Skeletal muscle satellite cell (primary cell): Measurements from ENCODE around the gene EPHB1.

ENCODE experiments used
- H3K27me3 ChIP-seq: 2 replicates; pipeline ENCODE4 v1.7.0; 2013; ENCODE audit warnings: low read length; ENCODE audit not compliant: control insufficient read depth, insufficient read depth
- H3K36me3 ChIP-seq: 2 replicates; pipeline ENCODE4 v1.7.0; 2013; ENCODE audit warnings: mild to moderate bottlenecking, control low read depth, low read length; ENCODE audit not compliant: insufficient read depth
- H3K4me1 ChIP-seq: 2 replicates; pipeline ENCODE4 v1.7.0; 2013; ENCODE audit warnings: low read length; ENCODE audit not compliant: control insufficient read depth, insufficient read depth
- H3K4me2 ChIP-seq: 2 replicates; pipeline ENCODE4 v1.7.0; 2013; ENCODE audit warnings: mild to moderate bottlenecking, low read length
- H3K4me3 ChIP-seq: 2 replicates; pipeline ENCODE4 v1.7.0; 2013; ENCODE audit warnings: low read length
- H3K9ac ChIP-seq: 2 replicates; pipeline ENCODE4 v1.7.0; 2013; ENCODE audit warnings: mild to moderate bottlenecking, low read depth, low read length, moderate library complexity
- H3K9me3 ChIP-seq: replicated peaks from 2 replicates; pipeline ENCODE4 v1.7.0; 2013; ENCODE audit warnings: mild to moderate bottlenecking, control low read depth, low read length

EPHB1 gene

GRCh38 chr3:135237371-135238143, 442.5 kb downstream of the EPHB1 start:
- Histone ChIP-seq H3K36me3 (no peaks in the 10 kb centered on the region), H3K27me3 (no peaks in the 10 kb centered on the region), H3K9ac (no peak overlapping the region)

GRCh38 chr3:135238236-135238830, 443.3 kb downstream of the EPHB1 start:
- Histone ChIP-seq H3K4me2 (no peak overlapping the region), H3K36me3 (no peaks in the 10 kb centered on the region), H3K4me1 (no peaks in the 10 kb centered on the region), H3K4me3 (no peak overlapping the region), H3K9ac (no peak overlapping the region), H3K9me3 (no peaks in the 10 kb centered on the region), H3K27me3 (no peaks in the 10 kb centered on the region)

More at GRCh38 chr3:135237371-135238143, 442.5 kb downstream of the EPHB1 start:
- Histone ChIP-seq H3K9me3 (no peaks in the 10 kb centered on the region), H3K4me1 (no peaks in the 10 kb centered on the region), H3K4me2 (no peak overlapping the region), H3K4me3 (no peak overlapping the region)

- Histone ChIP-seq H3K4me2 (no peak overlapping the region), H3K4me1 (no peaks in the 10 kb centered on the region), H3K27me3 (no peaks in the 10 kb centered on the region), H3K36me3 (no peaks in the 10 kb centered on the region), H3K9ac (no peak overlapping the region), H3K4me3 (no peak overlapping the region), H3K9me3 (no peaks in the 10 kb centered on the region)
Observed at GRCh38 chr3:135238871-135239614, 444.0 kb downstream of the EPHB1 start.

- H3K9me3 ChIP-seq, result no peaks in the 10 kb centered on the region
- no peaks in the 10 kb centered on the region for H3K36me3 ChIP-seq
- no peak overlapping the region for H3K4me2 ChIP-seq
- no peak overlapping the region for H3K4me3 ChIP-seq
- no peak overlapping the region for H3K9ac ChIP-seq
- H3K4me1 ChIP-seq, result no peaks in the 10 kb centered on the region
- H3K27me3 ChIP-seq, result no peaks in the 10 kb centered on the region
Observed at GRCh38 chr3:135239615-135239884, 444.5 kb downstream of the EPHB1 start.

GRCh38 chr3:135240426-135240825, 445.4 kb downstream of the EPHB1 start:
- no peaks in the 10 kb centered on the region for H3K36me3 ChIP-seq
- no peak overlapping the region for H3K9ac ChIP-seq
- H3K4me3 ChIP-seq, result no peak overlapping the region
- H3K9me3 ChIP-seq, result no peaks in the 10 kb centered on the region
- H3K27me3 ChIP-seq, result no peaks in the 10 kb centered on the region
- no peak overlapping the region for H3K4me2 ChIP-seq
- H3K4me1 ChIP-seq, result no peaks in the 10 kb centered on the region

GRCh38 chr3:135242285-135242684, 447.2 kb downstream of the EPHB1 start:
- Histone ChIP-seq H3K4me3 (no peak overlapping the region), H3K4me2 (no peak overlapping the region), H3K27me3 (no peaks in the 10 kb centered on the region), H3K4me1 (no peaks in the 10 kb centered on the region), H3K36me3 (no peaks in the 10 kb centered on the region), H3K9ac (no peak overlapping the region), H3K9me3 (no peaks in the 10 kb centered on the region)

- no peaks in the 10 kb centered on the region for H3K36me3 ChIP-seq
- H3K9ac ChIP-seq, result no peak overlapping the region
- no peaks in the 10 kb centered on the region for H3K27me3 ChIP-seq
- H3K4me3 ChIP-seq, result no peak overlapping the region
- H3K9me3 ChIP-seq, result no peaks in the 10 kb centered on the region
- no peak overlapping the region for H3K4me2 ChIP-seq
- no peaks in the 10 kb centered on the region for H3K4me1 ChIP-seq
Observed at GRCh38 chr3:135243616-135244015, 448.6 kb downstream of the EPHB1 start.

- Histone ChIP-seq H3K4me1 (no peaks in the 10 kb centered on the region), H3K36me3 (no peaks in the 10 kb centered on the region), H3K27me3 (no peaks in the 10 kb centered on the region), H3K4me3 (no peak overlapping the region), H3K9ac (no peak overlapping the region), H3K9me3 (no peaks in the 10 kb centered on the region), H3K4me2 (no peak overlapping the region)
Observed at GRCh38 chr3:135246027-135246426, 451.0 kb downstream of the EPHB1 start.

- Histone ChIP-seq H3K9ac (no peak overlapping the region), H3K4me1 (no peaks in the 10 kb centered on the region), H3K9me3 (no peaks in the 10 kb centered on the region), H3K27me3 (no peaks in the 10 kb centered on the region), H3K4me3 (no peak overlapping the region), H3K4me2 (no peak overlapping the region), H3K36me3 (no peaks in the 10 kb centered on the region)
Observed at GRCh38 chr3:135248213-135248612, 453.2 kb downstream of the EPHB1 start.

- H3K27me3 ChIP-seq, result no peaks in the 10 kb centered on the region
- H3K9ac ChIP-seq, result no peak overlapping the region
- no peak overlapping the region for H3K4me3 ChIP-seq
- H3K9me3 ChIP-seq, result no peaks in the 10 kb centered on the region
- H3K4me1 ChIP-seq, result no peaks in the 10 kb centered on the region
- no peak overlapping the region for H3K4me2 ChIP-seq
- no peaks in the 10 kb centered on the region for H3K36me3 ChIP-seq
Observed at GRCh38 chr3:135249186-135249585, 454.1 kb downstream of the EPHB1 start.

GRCh38 chr3:135258916-135259315, 463.9 kb downstream of the EPHB1 start:
- H3K4me2 ChIP-seq, result no peak overlapping the region
- no peaks in the 10 kb centered on the region for H3K9me3 ChIP-seq
- no peaks in the 10 kb centered on the region for H3K4me1 ChIP-seq
- H3K27me3 ChIP-seq, result no peaks in the 10 kb centered on the region
- H3K9ac ChIP-seq, result no peak overlapping the region
- H3K4me3 ChIP-seq, result no peak overlapping the region
- no peaks in the 10 kb centered on the region for H3K36me3 ChIP-seq
